Hepatocyte (in vitro differentiated cells): ENCODE data around the gene RUNX1. TPM values are rescaled to one million over a fixed set of nuclear protein-coding genes. Genes with fewer than 3 reads are reported as not detected.

Experiments
- DNase-seq: peaks from one replicate; pipeline ENCODE4 v3.0.0-alpha.2; 2016; ENCODE audit warnings: low spot score
- H2AFZ ChIP-seq: fragments of 200-600 bp; sonication (generic); 2 replicates; pipeline ENCODE4 v1.6.0; 2016; ENCODE audit warnings: antibody characterized with exemption, mild to moderate bottlenecking
- H3K27ac ChIP-seq: fragments of 200-600 bp; sonication (generic); 2 replicates; pipeline ENCODE4 v1.5.1; 2016; ENCODE audit warnings: mild to moderate bottlenecking
- H3K27me3 ChIP-seq: fragments of 200-600 bp; sonication (generic); 2 replicates; pipeline ENCODE4 v1.6.1; 2016
- H3K36me3 ChIP-seq: fragments of 200-600 bp; sonication (generic); replicated peaks from 2 replicates; pipeline ENCODE4 v1.5.1; 2016; ENCODE audit warnings: low read depth; ENCODE audit not compliant: insufficient read depth
- H3K4me1 ChIP-seq: fragments of 200-600 bp; sonication (generic); 2 replicates; pipeline ENCODE4 v1.5.1; 2016; ENCODE audit warnings: mild to moderate bottlenecking, moderate library complexity; ENCODE audit not compliant: insufficient read depth
- H3K4me2 ChIP-seq: fragments of 200-600 bp; sonication (generic); 2 replicates; pipeline ENCODE4 v1.6.0; 2016
- H3K4me3 ChIP-seq: fragments of 200-600 bp; sonication (generic); 2 replicates; pipeline ENCODE4 v1.5.1; 2016; ENCODE audit warnings: mild to moderate bottlenecking
- H3K79me2 ChIP-seq: fragments of 200-600 bp; sonication (generic); 2 replicates; pipeline ENCODE4 v1.6.0; 2017; ENCODE audit warnings: mild to moderate bottlenecking
- H3K9me2 ChIP-seq: fragments of 200-600 bp; sonication (generic); replicated peaks from 2 replicates; pipeline ENCODE4 v1.6.0; 2017; ENCODE audit warnings: mild to moderate bottlenecking; ENCODE audit not compliant: insufficient read depth
- H3K9me3 ChIP-seq: fragments of 200-600 bp; sonication (generic); 2 replicates; pipeline ENCODE4 v1.5.1; 2016; ENCODE audit warnings: low read depth, mild to moderate bottlenecking
- H4K20me1 ChIP-seq: fragments of 200-600 bp; sonication (generic); 2 replicates; pipeline ENCODE4 v1.6.0; 2016; ENCODE audit warnings: mild to moderate bottlenecking; ENCODE audit not compliant: insufficient read depth, poor library complexity, severe bottlenecking
- EZH2 ChIP-seq: fragments of 200-600 bp; sonication (generic); IDR thresholded peaks from 2 replicates; pipeline ENCODE4 v1.6.1; 2016; ENCODE audit warnings: antibody characterized with exemption, mild to moderate bottlenecking, borderline replicate concordance
- EZH2phosphoT487 ChIP-seq: fragments of 200-600 bp; sonication (generic); IDR thresholded peaks from one replicate; pipeline ENCODE4 v1.6.1; 2018; ENCODE audit warnings: antibody characterized with exemption, mild to moderate bottlenecking, low read depth, moderate library complexity; ENCODE audit not compliant: unreplicated experiment, severe bottlenecking
- WGBS: methylation state at CpG from one replicate; pipeline ENCODE4 v1.1.6; 2016; ENCODE audit warnings: low lambda C conversion rate; ENCODE audit errors: missing lambda C conversion rate; 5-methylcytosine and 5-hydroxymethylcytosine counted together
- polyA plus RNA-seq: library from polyadenylated mRNA; unstranded; fragments of >200 nt; fragmentation: Nextera tagmentation; extraction: Ambion mirVana; gene quantifications from 2 replicates; pipeline ENCODE4 v1.2.1, GENCODE V29; 2016
- total RNA-seq: library from RNA; depleted of rRNA; stranded (reverse); fragments of >200 nt; gene quantifications from 2 replicates; pipeline ENCODE4 v1.2.3, GENCODE V29; 2014
- TF ChIP-seq, protein P1 (sequence below): fragments of 200-600 bp; sonication (generic); IDR thresholded peaks from 2 replicates; pipeline ENCODE4 v1.5.1; 2016; ENCODE audit warnings: antibody characterized with exemption, mild to moderate bottlenecking; ENCODE audit not compliant: poor library complexity

Gene RUNX1
- total and polyA plus RNA-seq, 2 experiments from 2014 or later: 8.5 to 10.9 TPM

DNA sequence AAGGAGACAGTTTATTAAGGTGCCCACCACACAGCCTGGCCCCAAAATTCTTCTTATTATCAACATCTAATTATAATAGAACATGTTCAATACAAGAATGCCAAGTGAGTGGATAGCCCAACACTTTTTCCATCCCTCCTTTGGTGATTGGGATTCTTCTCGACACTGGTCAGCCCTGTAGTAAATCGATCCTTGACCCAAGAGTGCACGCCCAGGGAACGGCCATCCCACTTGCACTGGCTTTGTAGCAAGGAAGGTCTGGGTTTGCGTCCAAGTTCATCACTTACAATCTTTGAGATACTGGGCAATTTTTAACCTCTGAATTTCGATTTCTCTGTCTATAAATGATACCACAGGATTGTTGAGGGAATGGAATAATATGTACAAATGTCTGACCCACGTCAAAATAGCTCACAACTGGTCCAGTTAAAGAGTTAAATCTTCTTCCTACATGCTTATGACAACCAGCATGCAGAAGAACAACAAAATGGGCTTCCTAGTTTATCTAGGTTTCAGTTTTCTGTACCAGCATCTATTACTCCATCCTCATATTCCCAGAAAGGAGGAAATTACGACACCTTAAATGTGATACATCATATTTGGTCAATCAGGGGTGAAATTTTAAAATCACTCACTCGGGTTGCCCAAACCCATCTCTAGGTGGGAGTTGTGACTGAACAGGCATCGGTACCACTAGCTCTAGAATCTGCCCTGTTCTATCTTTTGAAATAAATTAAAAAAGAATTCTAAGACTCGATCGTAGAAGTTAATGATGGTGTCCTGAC lies 218.5 kb downstream of the RUNX1 start:
- Histone ChIP-seq H3K27ac (no peak overlapping the region), H3K4me1 (peaks cover 6% of the 10 kb centered on the region), H2AFZ (no peak overlapping the region), H3K9me3 (no peaks in the 10 kb centered on the region), H3K4me2 (no peak overlapping the region), H4K20me1 (no peaks in the 10 kb centered on the region), H3K79me2 (peaks cover 2% of the 10 kb centered on the region), H3K36me3 (no peaks in the 10 kb centered on the region), H3K4me3 (no peak overlapping the region), H3K27me3 (no peaks in the 10 kb centered on the region), H3K9me2 (no peaks in the 10 kb centered on the region)
- WGBS: 97% methylated on average over 12 of the region's 12 CpGs
- TF ChIP-seq EZH2phosphoT487 (no peak), EZH2 (no peak)
- TF ChIP-seq, protein P1, sequence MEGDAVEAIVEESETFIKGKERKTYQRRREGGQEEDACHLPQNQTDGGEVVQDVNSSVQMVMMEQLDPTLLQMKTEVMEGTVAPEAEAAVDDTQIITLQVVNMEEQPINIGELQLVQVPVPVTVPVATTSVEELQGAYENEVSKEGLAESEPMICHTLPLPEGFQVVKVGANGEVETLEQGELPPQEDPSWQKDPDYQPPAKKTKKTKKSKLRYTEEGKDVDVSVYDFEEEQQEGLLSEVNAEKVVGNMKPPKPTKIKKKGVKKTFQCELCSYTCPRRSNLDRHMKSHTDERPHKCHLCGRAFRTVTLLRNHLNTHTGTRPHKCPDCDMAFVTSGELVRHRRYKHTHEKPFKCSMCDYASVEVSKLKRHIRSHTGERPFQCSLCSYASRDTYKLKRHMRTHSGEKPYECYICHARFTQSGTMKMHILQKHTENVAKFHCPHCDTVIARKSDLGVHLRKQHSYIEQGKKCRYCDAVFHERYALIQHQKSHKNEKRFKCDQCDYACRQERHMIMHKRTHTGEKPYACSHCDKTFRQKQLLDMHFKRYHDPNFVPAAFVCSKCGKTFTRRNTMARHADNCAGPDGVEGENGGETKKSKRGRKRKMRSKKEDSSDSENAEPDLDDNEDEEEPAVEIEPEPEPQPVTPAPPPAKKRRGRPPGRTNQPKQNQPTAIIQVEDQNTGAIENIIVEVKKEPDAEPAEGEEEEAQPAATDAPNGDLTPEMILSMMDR: no peak
- DNase-seq: no peak

DNA sequence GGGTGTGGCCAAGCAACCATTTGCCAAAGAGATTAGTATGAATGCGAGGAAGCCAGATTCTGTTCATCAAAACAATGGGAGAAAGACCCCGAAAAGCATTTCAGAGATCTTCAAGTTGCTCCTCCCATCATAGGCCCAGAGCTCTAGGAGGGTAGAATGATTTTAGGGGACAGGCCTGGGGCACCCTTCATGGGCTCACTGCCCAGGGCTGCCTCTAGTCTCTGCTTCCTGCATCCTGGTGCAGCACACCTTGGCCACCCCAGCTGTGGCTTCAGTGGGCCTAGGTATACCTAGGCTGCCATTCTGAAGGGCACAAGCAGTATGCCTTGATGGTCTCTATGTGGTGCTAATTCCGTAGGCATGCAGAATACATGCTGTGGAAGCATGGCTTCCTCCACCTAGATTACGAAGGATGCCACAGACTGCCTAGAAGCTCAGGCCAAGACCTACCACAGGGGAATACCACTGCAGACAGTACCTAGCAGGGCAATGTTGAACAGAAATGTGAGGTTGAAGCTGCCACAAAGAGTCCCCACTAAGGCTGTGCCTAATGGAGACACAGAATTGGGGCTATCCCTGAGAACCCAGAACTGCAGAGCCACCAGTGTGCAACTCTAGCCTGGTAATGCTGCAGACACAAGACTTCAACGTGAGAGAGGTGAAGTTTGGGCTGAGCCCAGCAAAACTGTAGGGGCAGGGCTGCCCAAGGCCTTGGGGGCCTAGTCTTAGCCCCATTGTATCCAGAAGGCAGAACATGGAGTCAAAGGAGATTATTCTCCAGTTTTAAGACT lies 221.5 kb downstream of the RUNX1 start:
- TF ChIP-seq EZH2phosphoT487 (no peak), EZH2 (no peak)
- TF ChIP-seq, protein P1: no peak
- over 99% methylated on average over 5 of the region's 5 CpGs for WGBS
- Histone ChIP-seq H3K4me3 (no peak overlapping the region), H3K27ac (no peak overlapping the region), H2AFZ (no peak overlapping the region), H3K79me2 (peaks cover 2% of the 10 kb centered on the region), H4K20me1 (no peaks in the 10 kb centered on the region), H3K9me3 (no peaks in the 10 kb centered on the region), H3K4me1 (no peaks in the 10 kb centered on the region), H3K4me2 (no peak overlapping the region), H3K27me3 (no peaks in the 10 kb centered on the region), H3K36me3 (no peaks in the 10 kb centered on the region), H3K9me2 (no peaks in the 10 kb centered on the region)
- DNase-seq: no peak

DNA sequence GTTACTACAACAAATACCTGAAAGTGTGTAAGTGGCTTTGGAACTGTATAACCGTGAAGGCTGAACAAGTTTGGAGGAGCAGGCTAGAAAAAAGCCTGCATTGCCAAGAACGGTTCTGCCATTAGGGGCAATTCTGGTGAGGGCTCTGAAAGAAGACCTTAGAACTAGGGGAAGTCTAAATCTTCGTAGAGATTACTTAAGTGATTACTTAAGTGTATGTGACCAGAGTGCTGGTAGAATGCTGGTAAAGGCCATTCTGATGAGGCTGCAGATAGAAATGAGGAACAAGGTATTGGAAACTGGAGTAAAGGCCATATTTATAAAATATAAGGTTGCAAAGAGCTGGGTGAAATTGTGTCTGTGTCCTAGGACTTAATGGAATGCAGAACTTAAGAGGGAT lies 222.3 kb downstream of the RUNX1 start:
- no peak for DNase-seq
- Histone ChIP-seq H3K4me1 (no peaks in the 10 kb centered on the region), H3K79me2 (peaks cover 2% of the 10 kb centered on the region), H3K27ac (no peak overlapping the region), H3K36me3 (no peaks in the 10 kb centered on the region), H3K27me3 (no peaks in the 10 kb centered on the region), H3K4me2 (no peak overlapping the region), H2AFZ (no peak overlapping the region), H3K9me3 (no peaks in the 10 kb centered on the region), H3K9me2 (no peaks in the 10 kb centered on the region), H3K4me3 (no peak overlapping the region), H4K20me1 (no peaks in the 10 kb centered on the region)
- TF ChIP-seq EZH2phosphoT487 (no peak), EZH2 (no peak)
- 92% methylated on average over 3 of the region's 3 CpGs for WGBS

DNA sequence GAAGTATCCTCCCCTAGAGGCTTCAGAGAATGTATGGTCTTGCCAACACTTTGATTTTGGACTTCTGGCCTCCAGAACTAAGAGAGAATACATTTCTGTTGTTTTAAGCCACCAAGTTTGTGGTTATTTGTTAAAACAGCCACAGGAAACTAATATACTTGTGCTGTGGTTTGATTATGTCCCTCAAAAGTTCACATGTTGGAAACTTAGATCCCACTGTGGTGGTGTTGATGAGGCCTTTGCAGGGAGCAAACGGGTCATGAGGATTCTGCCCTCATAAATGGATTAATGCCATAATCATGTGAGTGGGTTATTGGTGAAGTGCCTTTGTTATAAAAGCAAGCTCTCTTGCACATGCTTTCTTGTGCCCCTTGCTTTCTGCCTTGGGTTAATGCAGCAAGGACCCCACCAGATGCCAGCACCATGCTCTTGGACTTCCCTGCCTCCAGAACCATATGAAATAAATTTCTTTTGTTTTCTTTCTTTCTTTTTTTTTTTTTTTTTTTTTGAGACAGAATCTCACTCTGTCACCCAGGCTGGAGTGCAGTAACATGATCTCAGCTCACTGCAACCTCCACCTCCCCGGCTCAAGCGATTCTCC lies 223.1 kb downstream of the RUNX1 start:
- Histone ChIP-seq H3K4me2 (no peak overlapping the region), H2AFZ (no peak overlapping the region), H3K36me3 (no peaks in the 10 kb centered on the region), H3K9me3 (no peaks in the 10 kb centered on the region), H3K79me2 (peaks cover 2% of the 10 kb centered on the region), H4K20me1 (no peaks in the 10 kb centered on the region), H3K4me1 (no peaks in the 10 kb centered on the region), H3K9me2 (no peaks in the 10 kb centered on the region), H3K27me3 (no peaks in the 10 kb centered on the region), H3K4me3 (no peak overlapping the region), H3K27ac (no peak overlapping the region)
- DNase-seq: no peak
- WGBS: 96% methylated on average over 3 of the region's 3 CpGs
- TF ChIP-seq EZH2phosphoT487 (no peak), EZH2 (no peak)
- TF ChIP-seq, protein P1: no peak
